ENCODE results near the gene TGIF2. TPM values are rescaled to one million over a fixed set of nuclear protein-coding genes. Genes with fewer than 3 reads are reported as not detected.

TGIF2 gene
- total and polyA plus RNA-seq, 2 experiments from 2014 or later: 6.7 to 9.3 TPM

DNA sequence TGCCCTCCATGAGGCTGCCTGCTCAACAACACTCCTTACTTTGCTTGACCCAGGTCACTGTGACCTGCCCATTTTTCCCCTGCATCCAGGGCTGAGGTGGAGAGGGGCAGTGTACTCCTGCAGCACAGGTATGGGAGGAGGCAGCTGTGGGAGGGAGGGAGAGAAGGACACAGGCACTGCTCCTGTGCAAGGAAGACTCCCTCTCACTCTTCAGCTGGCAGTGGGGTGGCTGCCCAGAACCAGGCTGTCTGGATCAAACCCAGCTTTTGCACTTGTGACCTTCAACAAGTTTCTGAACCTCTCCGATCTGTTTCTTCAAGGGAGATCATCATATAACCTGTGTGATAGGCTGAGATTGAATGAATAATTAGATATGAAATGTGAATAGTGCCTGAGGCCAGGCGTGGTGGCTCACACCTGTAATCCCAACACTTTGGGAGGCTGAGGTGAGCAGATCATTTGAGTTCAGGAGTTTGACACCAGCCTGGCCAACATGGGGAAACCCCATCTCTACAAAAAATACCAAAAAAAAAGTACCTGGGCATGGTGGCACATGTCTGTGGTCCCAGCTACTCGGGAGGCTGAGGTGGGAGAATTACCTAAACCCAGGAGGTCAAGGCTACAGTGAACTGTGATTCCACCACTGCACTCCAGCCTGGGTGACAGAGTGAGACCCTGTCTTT lies 14.1 kb downstream of the TGIF2 start:
- Histone ChIP-seq H3K4me1 (ENCODE audit: insufficient read depth) (peaks cover 10% of the 10 kb centered on the region), H3K9ac (no peak overlapping the region), H3K27ac (no peak overlapping the region), H3K4me2 (ENCODE audit: unreplicated experiment) (no peak overlapping the region), H3K9me2 (ENCODE audit: insufficient read depth) (no peaks in the 10 kb centered on the region), H3K36me3 (ENCODE audit: low read depth) (no peaks in the 10 kb centered on the region), H3F3A (ENCODE audit: insufficient read depth) (peaks cover 4% of the 10 kb centered on the region; the same call in 1 of the 2 replicates), H3K27me3 (replicated peaks; ENCODE audit: insufficient read depth) (no peaks in the 10 kb centered on the region), H2AFZ (no peak overlapping the region), H3K4me3 (no peak overlapping the region), H3K79me2 (ENCODE audit: insufficient read depth) (no peaks in the 10 kb centered on the region), H4K20me1 (ENCODE audit: insufficient read depth) (no peaks in the 10 kb centered on the region), H3K9me3 (ENCODE audit: low read depth) (no peaks in the 10 kb centered on the region)
- no peak for TF ChIP-seq EZH2phosphoT487 (IDR thresholded peaks at IDR 0.05; ENCODE audit: insufficient read depth, low read depth)
- TF ChIP-seq EZH2 (IDR thresholded peaks at IDR 0.05; ENCODE audit: insufficient read depth, poor library complexity, severe bottlenecking): no peak
- WGBS, 2 experiments (ENCODE audit: low coverage in 1 of 2, low lambda C conversion rate in 2 of 2, missing lambda C conversion rate in 2 of 2): 81 to 88% methylated on average over 3 of the region's 3 CpGs
- in situ Hi-C loops (cut with MboI): no loop called here
- no peak for DNase-seq

DNA sequence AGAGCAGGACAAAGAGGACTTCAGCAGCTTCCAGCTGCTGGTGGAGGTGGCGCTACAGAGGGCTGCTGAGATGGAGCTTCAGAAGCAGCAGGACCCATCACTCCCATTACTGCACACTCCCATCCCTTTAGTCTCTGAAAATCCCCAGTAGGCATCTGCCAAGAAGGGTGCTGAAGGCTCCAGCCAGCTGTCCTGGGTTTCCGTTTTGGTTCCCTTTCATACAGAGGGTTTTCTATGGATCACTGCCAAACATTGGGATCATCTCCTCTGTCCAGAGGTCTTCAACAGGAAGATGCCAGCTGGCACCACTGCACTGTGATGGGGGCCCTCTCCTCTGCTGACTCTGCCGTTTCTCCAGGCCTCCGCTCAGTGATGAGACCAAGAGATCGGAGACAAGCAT lies 17.9 kb downstream of the TGIF2 start:
- Histone ChIP-seq H3F3A (ENCODE audit: insufficient read depth) (peaks cover 4% of the 10 kb centered on the region; the same call in 1 of the 2 replicates), H3K9me3 (ENCODE audit: low read depth) (no peaks in the 10 kb centered on the region), H3K79me2 (ENCODE audit: insufficient read depth) (no peaks in the 10 kb centered on the region), H3K36me3 (ENCODE audit: low read depth) (no peaks in the 10 kb centered on the region), H4K20me1 (ENCODE audit: insufficient read depth) (no peaks in the 10 kb centered on the region), H3K9ac (no peak overlapping the region), H3K27ac (no peak overlapping the region), H3K27me3 (replicated peaks; ENCODE audit: insufficient read depth) (no peaks in the 10 kb centered on the region), H2AFZ (no peak overlapping the region), H3K9me2 (ENCODE audit: insufficient read depth) (no peaks in the 10 kb centered on the region), H3K4me3 (no peak overlapping the region), H3K4me2 (ENCODE audit: unreplicated experiment) (no peak overlapping the region), H3K4me1 (ENCODE audit: insufficient read depth) (no peaks in the 10 kb centered on the region)
- no peak for DNase-seq
- in situ Hi-C loops (cut with MboI): no loop called here
- WGBS, 2 experiments (ENCODE audit: low coverage in 1 of 2, low lambda C conversion rate in 2 of 2, missing lambda C conversion rate in 2 of 2): 87 to 94% methylated on average over 5 of the region's 5 CpGs
- TF ChIP-seq EZH2phosphoT487 (IDR thresholded peaks at IDR 0.05; ENCODE audit: insufficient read depth, low read depth) (no peak), EZH2 (IDR thresholded peaks at IDR 0.05; ENCODE audit: insufficient read depth, poor library complexity, severe bottlenecking) (no peak)

DNA sequence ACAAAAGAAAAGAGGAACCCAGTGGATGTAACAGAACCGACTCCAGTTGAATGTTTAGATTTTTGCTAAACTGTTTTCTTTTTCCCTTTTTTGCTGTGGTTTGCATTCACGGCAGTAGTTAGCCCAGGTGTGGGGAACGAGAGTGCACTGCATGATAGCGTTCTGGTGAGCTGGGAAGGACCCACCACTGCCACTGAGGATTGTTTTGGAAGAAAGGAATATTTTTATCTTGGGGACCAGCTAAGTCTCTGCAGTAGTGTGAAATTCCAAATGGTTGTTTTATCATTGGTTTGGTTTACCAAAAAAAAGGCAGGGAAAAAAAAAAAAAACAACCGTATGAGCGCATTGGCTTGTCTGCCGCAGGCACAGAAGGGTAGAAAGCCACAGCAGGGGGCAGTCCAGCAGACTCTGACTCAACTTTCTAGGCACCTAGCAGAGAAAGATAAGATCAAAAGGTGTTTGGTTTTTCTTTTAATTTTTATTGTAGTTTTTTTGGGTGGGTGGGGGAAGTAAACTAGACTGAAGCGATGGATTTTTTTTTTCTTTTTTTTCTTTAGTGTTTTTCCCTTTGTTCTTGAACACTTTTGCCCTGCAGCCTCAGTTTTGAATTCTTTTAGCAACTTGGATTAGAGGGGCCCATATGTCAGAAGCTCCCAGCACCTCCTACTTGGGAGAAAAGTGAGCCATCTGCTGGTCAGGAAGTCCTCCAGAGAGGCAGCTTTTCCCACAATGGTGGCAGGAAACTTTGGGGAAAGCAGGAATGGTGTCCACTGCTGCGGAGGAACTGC lies 18.7 kb downstream of the TGIF2 start:
- no peak for TF ChIP-seq EZH2phosphoT487 (IDR thresholded peaks at IDR 0.05; ENCODE audit: insufficient read depth, low read depth)
- TF ChIP-seq EZH2 (IDR thresholded peaks at IDR 0.05; ENCODE audit: insufficient read depth, poor library complexity, severe bottlenecking): no peak
- Histone ChIP-seq H3K9me2 (ENCODE audit: insufficient read depth) (no peaks in the 10 kb centered on the region), H2AFZ (no peak overlapping the region), H3K79me2 (ENCODE audit: insufficient read depth) (no peaks in the 10 kb centered on the region), H4K20me1 (ENCODE audit: insufficient read depth) (no peaks in the 10 kb centered on the region), H3K27ac (no peak overlapping the region), H3K4me1 (ENCODE audit: insufficient read depth) (no peaks in the 10 kb centered on the region), H3K4me2 (ENCODE audit: unreplicated experiment) (no peak overlapping the region), H3K36me3 (ENCODE audit: low read depth) (no peaks in the 10 kb centered on the region), H3K9me3 (ENCODE audit: low read depth) (no peaks in the 10 kb centered on the region), H3K27me3 (replicated peaks; ENCODE audit: insufficient read depth) (no peaks in the 10 kb centered on the region), H3K4me3 (no peak overlapping the region), H3F3A (ENCODE audit: insufficient read depth) (peaks cover 4% of the 10 kb centered on the region; the same call in 1 of the 2 replicates), H3K9ac (no peak overlapping the region)
- in situ Hi-C loops (cut with MboI): no loop called here
- WGBS, 2 experiments (ENCODE audit: low coverage in 1 of 2, low lambda C conversion rate in 2 of 2, missing lambda C conversion rate in 2 of 2): 73 to 75% methylated on average over 9 of the region's 9 CpGs
- peak; percentile 64 for DNase-seq

DNA sequence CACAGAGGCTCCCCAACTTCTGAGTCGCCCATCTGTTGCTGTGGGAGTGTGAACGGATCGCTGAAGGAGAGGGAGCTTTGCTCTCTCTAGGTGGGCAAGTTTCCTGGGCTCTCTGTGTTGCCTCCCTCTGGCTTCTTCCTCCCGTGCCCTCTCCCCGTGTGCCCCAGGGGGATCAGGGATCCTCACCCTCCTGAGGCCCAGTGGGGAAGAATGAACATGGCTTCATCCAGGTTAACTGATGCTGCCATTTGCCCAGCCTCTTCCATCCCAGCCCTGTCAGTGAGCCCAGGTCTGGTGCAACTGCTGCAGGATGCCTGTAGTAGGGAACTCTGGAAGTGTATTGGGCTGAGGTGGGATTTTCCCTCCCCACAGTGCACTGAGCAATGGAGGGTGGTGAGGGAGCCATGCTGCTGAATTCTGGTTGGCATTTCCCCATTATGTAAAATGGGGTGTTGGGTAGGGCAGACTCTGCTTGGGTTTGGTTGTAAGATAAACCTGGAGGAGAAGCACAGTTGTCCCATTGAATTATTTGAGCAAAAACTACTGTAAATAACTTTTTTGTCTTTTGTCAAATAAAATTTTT lies 20.0 kb downstream of the TGIF2 start:
- Histone ChIP-seq H3K4me1 (ENCODE audit: insufficient read depth) (no peaks in the 10 kb centered on the region), H3K9me2 (ENCODE audit: insufficient read depth) (no peaks in the 10 kb centered on the region), H2AFZ (no peak overlapping the region), H3K4me2 (ENCODE audit: unreplicated experiment) (no peak overlapping the region), H3K27ac (no peak overlapping the region), H3K9ac (no peak overlapping the region), H3K4me3 (no peak overlapping the region), H3K36me3 (ENCODE audit: low read depth) (no peaks in the 10 kb centered on the region), H3K27me3 (replicated peaks; ENCODE audit: insufficient read depth) (no peaks in the 10 kb centered on the region), H3K9me3 (ENCODE audit: low read depth) (no peaks in the 10 kb centered on the region), H3K79me2 (ENCODE audit: insufficient read depth) (no peaks in the 10 kb centered on the region), H4K20me1 (ENCODE audit: insufficient read depth) (no peaks in the 10 kb centered on the region), H3F3A (ENCODE audit: insufficient read depth) (peaks cover 4% of the 10 kb centered on the region; the same call in 1 of the 2 replicates)
- TF ChIP-seq EZH2 (IDR thresholded peaks at IDR 0.05; ENCODE audit: insufficient read depth, poor library complexity, severe bottlenecking) (no peak), EZH2phosphoT487 (IDR thresholded peaks at IDR 0.05; ENCODE audit: insufficient read depth, low read depth) (no peak)
- 80 to 81% methylated on average over 5 of the region's 5 CpGs for WGBS, 2 experiments (ENCODE audit: low coverage in 1 of 2, low lambda C conversion rate in 2 of 2, missing lambda C conversion rate in 2 of 2)
- DNase-seq: no peak
- in situ Hi-C loops (cut with MboI): no loop called here

All from GM23248 (cell line).